ENCODE results near the gene MBD3L5.
"Not testable (repeated sequence)": the region's sequence is repeated elsewhere in the genome, so short reads cannot be mapped to it uniquely, and the experiment has no call there.

DNA sequence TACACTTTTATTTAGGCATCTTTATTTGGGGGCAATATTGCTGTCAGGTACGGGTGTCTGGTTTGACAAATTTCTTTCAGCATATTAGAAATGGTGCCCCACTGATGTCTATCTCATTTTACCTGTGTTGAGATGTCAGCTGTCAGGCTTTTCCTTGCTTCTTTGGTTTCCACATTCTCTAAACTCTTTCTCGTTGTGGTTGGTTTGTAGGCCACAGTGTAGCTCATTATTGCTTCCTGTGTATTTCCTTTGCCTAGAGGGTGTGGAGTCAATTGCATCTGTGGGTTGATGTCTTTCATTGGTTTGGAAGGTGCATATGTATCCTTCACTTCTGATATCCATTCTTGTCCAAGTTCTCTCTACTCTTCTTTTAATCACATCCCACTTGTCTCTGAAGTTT lies 29.6 kb downstream of the MBD3L5 start:
- TF ChIP-seq CTCF (IDR thresholded peaks at IDR 0.05; ENCODE audit: poor library complexity); EZH2 (IDR thresholded peaks at IDR 0.05; ENCODE audit: borderline replicate concordance): not testable (repeated sequence)
